Hepatocyte (in vitro differentiated cells): ENCODE data around the gene ROS1.
"Not testable (repeated sequence)": the region's sequence is repeated elsewhere in the genome, so short reads cannot be mapped to it uniquely, and the experiment has no call there.

Experiments
- CTCF ChIP-seq: fragments of 200-600 bp; sonication (generic); IDR thresholded peaks from 2 replicates; pipeline ENCODE4 v1.5.1; 2016; ENCODE audit warnings: antibody characterized with exemption, mild to moderate bottlenecking; ENCODE audit not compliant: poor library complexity
- EZH2 ChIP-seq: fragments of 200-600 bp; sonication (generic); IDR thresholded peaks from 2 replicates; pipeline ENCODE4 v1.6.1; 2016; ENCODE audit warnings: antibody characterized with exemption, mild to moderate bottlenecking, borderline replicate concordance

- TF ChIP-seq CTCF, EZH2: not testable (repeated sequence)
Measured at GRCh38 chr6:117372289-117372688, 53.5 kb downstream of the ROS1 start.
